PC-9 (cell line): ENCODE data around the gene CYB561.

Experiments used
- EZH2 ChIP-seq: fragments of 200-600 bp; sonication (generic); IDR thresholded peaks from 2 replicates; pipeline ENCODE4 v1.8.0; 2017; ENCODE audit warnings: antibody characterized with exemption, low read depth
- TF ChIP-seq, protein P1 (sequence below): fragments of 200-600 bp; sonication (generic); conservative IDR thresholded peaks from 2 replicates; pipeline ENCODE4 v1.6.1; 2017; ENCODE audit warnings: mixed run types, antibody characterized with exemption, mild to moderate bottlenecking, moderate library complexity

DNA sequence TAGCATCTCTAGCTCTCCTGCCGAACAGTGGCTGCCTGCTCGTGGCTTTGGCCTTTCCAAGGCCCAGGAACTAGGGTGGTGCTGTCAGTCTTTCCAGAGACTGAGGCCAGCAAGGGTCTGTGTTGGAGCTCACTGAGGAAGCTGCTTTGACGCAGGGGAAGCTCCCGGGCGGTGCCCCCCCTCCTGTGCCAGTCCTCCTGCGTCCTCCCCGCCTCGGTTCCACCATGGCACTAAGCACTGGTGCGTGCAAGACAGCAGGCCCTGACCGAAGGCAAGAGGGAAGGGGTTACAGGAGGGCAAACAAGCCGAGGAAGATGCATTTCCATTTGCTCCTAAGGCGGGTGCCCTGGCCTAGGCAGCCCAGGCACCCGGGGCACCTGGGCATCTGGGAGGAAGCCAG is 4.5 kb downstream of the CYB561 start:
- TF ChIP-seq, protein P1, sequence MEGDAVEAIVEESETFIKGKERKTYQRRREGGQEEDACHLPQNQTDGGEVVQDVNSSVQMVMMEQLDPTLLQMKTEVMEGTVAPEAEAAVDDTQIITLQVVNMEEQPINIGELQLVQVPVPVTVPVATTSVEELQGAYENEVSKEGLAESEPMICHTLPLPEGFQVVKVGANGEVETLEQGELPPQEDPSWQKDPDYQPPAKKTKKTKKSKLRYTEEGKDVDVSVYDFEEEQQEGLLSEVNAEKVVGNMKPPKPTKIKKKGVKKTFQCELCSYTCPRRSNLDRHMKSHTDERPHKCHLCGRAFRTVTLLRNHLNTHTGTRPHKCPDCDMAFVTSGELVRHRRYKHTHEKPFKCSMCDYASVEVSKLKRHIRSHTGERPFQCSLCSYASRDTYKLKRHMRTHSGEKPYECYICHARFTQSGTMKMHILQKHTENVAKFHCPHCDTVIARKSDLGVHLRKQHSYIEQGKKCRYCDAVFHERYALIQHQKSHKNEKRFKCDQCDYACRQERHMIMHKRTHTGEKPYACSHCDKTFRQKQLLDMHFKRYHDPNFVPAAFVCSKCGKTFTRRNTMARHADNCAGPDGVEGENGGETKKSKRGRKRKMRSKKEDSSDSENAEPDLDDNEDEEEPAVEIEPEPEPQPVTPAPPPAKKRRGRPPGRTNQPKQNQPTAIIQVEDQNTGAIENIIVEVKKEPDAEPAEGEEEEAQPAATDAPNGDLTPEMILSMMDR: no peak
- TF ChIP-seq EZH2: no peak
